Neural crest cell (in vitro differentiated cells): Measurements from ENCODE around the gene OSBPL10. TPM values are rescaled to one million over a fixed set of nuclear protein-coding genes. Genes with fewer than 3 reads are reported as not detected.
A peak's percentile ranks its signal among the peaks of the same experiment; 100 is the strongest.

Experiments
- DNase-seq: peaks from one replicate; pipeline ENCODE4 v3.0.0; 2021; ENCODE audit warnings: low read depth, mixed read lengths, low spot score
- H3K27ac Mint-ChIP-seq: one replicate; pipeline ENCODE4 v1.8.0; 2021; ENCODE audit warnings: mild to moderate bottlenecking, mixed read lengths; ENCODE audit not compliant: unreplicated experiment
- H3K27me3 Mint-ChIP-seq: 2 replicates; pipeline ENCODE4 v1.8.0; 2021; ENCODE audit warnings: low read depth, mild to moderate bottlenecking, mixed read lengths
- H3K36me3 Mint-ChIP-seq: 2 replicates; pipeline ENCODE4 v1.8.0; 2021; ENCODE audit warnings: low read depth, mild to moderate bottlenecking, mixed read lengths
- H3K4me1 Mint-ChIP-seq: 2 replicates; pipeline ENCODE4 v1.8.0; 2021; ENCODE audit warnings: mixed read lengths
- H3K4me3 Mint-ChIP-seq: one replicate; pipeline ENCODE4 v1.8.0; 2021; ENCODE audit warnings: mild to moderate bottlenecking, mixed read lengths
- H3K9me3 Mint-ChIP-seq: 2 replicates; pipeline ENCODE4 v1.8.0; 2021; ENCODE audit warnings: mixed read lengths
- CTCF ChIP-seq: fragments of 200-600 bp; sonication (generic); conservative IDR thresholded peaks from 2 replicates; pipeline ENCODE4 v1.5.0; 2021; ENCODE audit warnings: antibody characterized with exemption, mild to moderate bottlenecking
- total RNA-seq: library from RNA; stranded (reverse); gene quantifications from 2 replicates; pipeline ENCODE4 v1.2.1, GENCODE V29; 2021

OSBPL10 gene
- total RNA-seq, 1 donor from 2014 or later = 18.7 TPM

- no peak for TF ChIP-seq CTCF
- H3K36me3 Mint-ChIP-seq = peaks cover 4% of the 10 kb centered on the region
- H3K4me3 Mint-ChIP-seq = no peak overlapping the region
- no peak overlapping the region for H3K27ac Mint-ChIP-seq
- H3K9me3 Mint-ChIP-seq = no peaks in the 10 kb centered on the region
- peaks cover 14% of the 10 kb centered on the region for H3K4me1 Mint-ChIP-seq
- no peak for DNase-seq
- H3K27me3 Mint-ChIP-seq = no peaks in the 10 kb centered on the region
Measured at GRCh38 chr3:31772758-31773473, 208.1 kb downstream of the OSBPL10 start.

GRCh38 chr3:31772272-31772671 is 208.8 kb downstream of the OSBPL10 start:
- Mint-ChIP-seq H3K9me3 (no peaks in the 10 kb centered on the region), H3K27me3 (no peaks in the 10 kb centered on the region), H3K4me3 (no peak overlapping the region), H3K36me3 (no peaks in the 10 kb centered on the region), H3K27ac (no peak overlapping the region), H3K4me1 (peaks cover 8% of the 10 kb centered on the region)
- no peak for TF ChIP-seq CTCF
- no peak for DNase-seq

- Mint-ChIP-seq H3K27me3 (no peaks in the 10 kb centered on the region), H3K4me3 (no peak overlapping the region), H3K27ac (no peak overlapping the region), H3K36me3 (no peaks in the 10 kb centered on the region), H3K9me3 (no peaks in the 10 kb centered on the region), H3K4me1 (no peaks in the 10 kb centered on the region)
- TF ChIP-seq CTCF = no peak
- no peak for DNase-seq
Measured at GRCh38 chr3:31770822-31771326, 210.2 kb downstream of the OSBPL10 start.

GRCh38 chr3:31768479-31769125 is 212.5 kb downstream of the OSBPL10 start:
- no peaks in the 10 kb centered on the region for H3K27me3 Mint-ChIP-seq
- no peaks in the 10 kb centered on the region for H3K9me3 Mint-ChIP-seq
- DNase-seq = peak; percentile 51
- peaks cover 6% of the 10 kb centered on the region for H3K4me1 Mint-ChIP-seq
- H3K4me3 Mint-ChIP-seq = no peak overlapping the region
- TF ChIP-seq CTCF = peak; percentile 69
- no peaks in the 10 kb centered on the region for H3K36me3 Mint-ChIP-seq
- H3K27ac Mint-ChIP-seq = no peak overlapping the region

- H3K27ac Mint-ChIP-seq = no peak overlapping the region
- no peaks in the 10 kb centered on the region for H3K9me3 Mint-ChIP-seq
- H3K4me3 Mint-ChIP-seq = no peak overlapping the region
- no peak for TF ChIP-seq CTCF
- H3K4me1 Mint-ChIP-seq = peaks cover 13% of the 10 kb centered on the region
- no peaks in the 10 kb centered on the region for H3K27me3 Mint-ChIP-seq
- no peak for DNase-seq
- no peaks in the 10 kb centered on the region for H3K36me3 Mint-ChIP-seq
Measured at GRCh38 chr3:31767920-31768319, 213.1 kb downstream of the OSBPL10 start.
